PC-9 (cell line): ENCODE data around the gene AGBL5. TPM values are rescaled to one million over a fixed set of nuclear protein-coding genes. Genes with fewer than 3 reads are reported as not detected.

Experiments
- BruUV-seq: library from RNA; stranded (reverse); fragments of 400-500 nt; replicated peaks from 2 replicates; lab custom pipeline; 2021; lab: Mats Ljungman, UMichigan
- CTCF ChIA-PET: fragments of 300-600 bp; sonication (Branson Sonifier 250); formaldehyde crosslinking; loops from one replicate; lab custom pipeline; 2022; ENCODE audit warnings: antibody characterized with exemption; lab: Charles Lee
- POLR2A ChIA-PET: fragments of 300-600 bp; sonication (Branson Sonifier 250); formaldehyde crosslinking; loops from one replicate; lab custom pipeline; 2022; ENCODE audit warnings: antibody characterized with exemption; ENCODE audit not compliant: unreplicated experiment; lab: Charles Lee
- DNase-seq, 2 experiments: peaks; one replicate each; pipeline versions ENCODE4 v3.0.0 to v3.0.0-alpha.2; 2015 to 2022; ENCODE audit warnings: mixed read lengths in 1 of 2
- H2AFZ ChIP-seq: fragments of 200-600 bp; sonication (generic); 2 replicates; pipeline ENCODE4 v1.8.1; 2017; ENCODE audit warnings: antibody characterized with exemption
- H3F3A ChIP-seq: fragments of 200-600 bp; sonication (generic); 2 replicates; pipeline ENCODE4 v1.8.1; 2017; ENCODE audit warnings: antibody characterized with exemption, mild to moderate bottlenecking, low read depth; ENCODE audit not compliant: insufficient read depth
- H3K27ac ChIP-seq: fragments of 200-600 bp; sonication (generic); 2 replicates; pipeline ENCODE4 v1.6.1; 2016; ENCODE audit warnings: mixed run types
- H3K27me3 ChIP-seq: fragments of 200-600 bp; sonication (generic); 2 replicates; pipeline ENCODE4 v1.6.1; 2016; ENCODE audit warnings: low read depth, mixed run types; ENCODE audit not compliant: insufficient read depth
- H3K36me3 ChIP-seq: fragments of 200-600 bp; sonication (generic); 2 replicates; pipeline ENCODE4 v1.6.1; 2016; ENCODE audit warnings: low read depth, mixed run types
- H3K4me1 ChIP-seq: fragments of 200-600 bp; sonication (generic); replicated peaks from 2 replicates; pipeline ENCODE4 v1.6.1; 2016; ENCODE audit warnings: mixed run types; ENCODE audit not compliant: insufficient read depth
- H3K4me2 ChIP-seq: fragments of 200-600 bp; sonication (generic); 2 replicates; pipeline ENCODE4 v1.6.1; 2017; ENCODE audit warnings: mixed run types
- H3K4me3 ChIP-seq: fragments of 200-600 bp; sonication (generic); 2 replicates; pipeline ENCODE4 v1.6.1; 2016; ENCODE audit warnings: mixed run types
- H3K79me2 ChIP-seq: fragments of 200-600 bp; sonication (generic); 2 replicates; pipeline ENCODE4 v1.6.1; 2017; ENCODE audit warnings: low read depth, mixed run types
- H3K9me2 ChIP-seq: fragments of 200-600 bp; sonication (generic); 2 replicates; pipeline ENCODE4 v1.8.1; 2017; ENCODE audit warnings: mild to moderate bottlenecking; ENCODE audit not compliant: insufficient read depth
- H3K9me3 ChIP-seq: fragments of 200-600 bp; sonication (generic); 2 replicates; pipeline ENCODE4 v1.8.1; 2016; ENCODE audit warnings: low read depth; ENCODE audit not compliant: insufficient read depth
- H4K20me1 ChIP-seq: fragments of 200-600 bp; sonication (generic); 2 replicates; pipeline ENCODE4 v1.8.1; 2017; ENCODE audit not compliant: insufficient read depth
- EZH2 ChIP-seq: fragments of 200-600 bp; sonication (generic); IDR thresholded peaks from 2 replicates; pipeline ENCODE4 v1.8.0; 2017; ENCODE audit warnings: antibody characterized with exemption, low read depth
- intact Hi-C: fragments of 100-400 bp; cut with micrococcal nuclease; formaldehyde crosslinking; loops from one replicate; pipeline ENCODE4 v1.10.0; 2022; ENCODE audit not compliant: unreplicated experiment
- total RNA-seq: library from RNA; stranded (reverse); gene quantifications from 2 replicates; pipeline ENCODE4 v1.2.3, GENCODE V29; 2021
- TF ChIP-seq, protein P1 (sequence below): fragments of 200-600 bp; sonication (generic); conservative IDR thresholded peaks from 2 replicates; pipeline ENCODE4 v1.6.1; 2017; ENCODE audit warnings: mixed run types, antibody characterized with exemption, mild to moderate bottlenecking, moderate library complexity

The AGBL5 gene
- total RNA-seq, 1 experiment from 2014 or later = 63.2 TPM

DNA sequence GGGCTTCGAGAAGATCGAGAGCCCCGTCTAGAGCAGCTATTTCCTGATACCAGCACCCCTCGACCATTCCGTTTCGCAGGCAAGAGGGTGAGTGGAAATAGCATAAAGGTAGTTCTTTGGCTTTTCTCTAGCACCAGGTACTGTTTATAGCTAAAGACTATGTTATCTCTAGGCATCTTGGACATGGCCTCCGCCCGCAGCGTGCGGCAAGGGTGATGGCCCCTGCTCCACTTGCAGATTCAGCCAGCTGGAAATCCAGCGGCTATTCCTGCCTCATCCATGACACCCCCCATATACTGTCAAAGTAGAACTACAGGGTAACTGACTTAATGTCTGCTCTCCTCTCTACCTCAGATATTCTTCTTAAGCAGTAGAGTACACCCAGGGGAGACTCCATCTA is 3.3 kb downstream of the AGBL5 start:
- Histone ChIP-seq H4K20me1 (no peaks in the 10 kb centered on the region), H3K4me3 (no peak overlapping the region), H3K4me1 (peaks cover 6% of the 10 kb centered on the region), H2AFZ (no peak overlapping the region), H3K4me2 (no peak overlapping the region), H3K36me3 (peaks cover 15% of the 10 kb centered on the region), H3K9me3 (no peaks in the 10 kb centered on the region), H3K27ac (no peak overlapping the region), H3K9me2 (no peaks in the 10 kb centered on the region), H3K79me2 (no peaks in the 10 kb centered on the region), H3K27me3 (no peaks in the 10 kb centered on the region), H3F3A (peaks cover 15% of the 10 kb centered on the region)
- TF ChIP-seq EZH2 = no peak
- TF ChIP-seq, protein P1, sequence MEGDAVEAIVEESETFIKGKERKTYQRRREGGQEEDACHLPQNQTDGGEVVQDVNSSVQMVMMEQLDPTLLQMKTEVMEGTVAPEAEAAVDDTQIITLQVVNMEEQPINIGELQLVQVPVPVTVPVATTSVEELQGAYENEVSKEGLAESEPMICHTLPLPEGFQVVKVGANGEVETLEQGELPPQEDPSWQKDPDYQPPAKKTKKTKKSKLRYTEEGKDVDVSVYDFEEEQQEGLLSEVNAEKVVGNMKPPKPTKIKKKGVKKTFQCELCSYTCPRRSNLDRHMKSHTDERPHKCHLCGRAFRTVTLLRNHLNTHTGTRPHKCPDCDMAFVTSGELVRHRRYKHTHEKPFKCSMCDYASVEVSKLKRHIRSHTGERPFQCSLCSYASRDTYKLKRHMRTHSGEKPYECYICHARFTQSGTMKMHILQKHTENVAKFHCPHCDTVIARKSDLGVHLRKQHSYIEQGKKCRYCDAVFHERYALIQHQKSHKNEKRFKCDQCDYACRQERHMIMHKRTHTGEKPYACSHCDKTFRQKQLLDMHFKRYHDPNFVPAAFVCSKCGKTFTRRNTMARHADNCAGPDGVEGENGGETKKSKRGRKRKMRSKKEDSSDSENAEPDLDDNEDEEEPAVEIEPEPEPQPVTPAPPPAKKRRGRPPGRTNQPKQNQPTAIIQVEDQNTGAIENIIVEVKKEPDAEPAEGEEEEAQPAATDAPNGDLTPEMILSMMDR = no peak
- intact Hi-C loops = no loop called here
- ChIA-PET CTCF (interaction anchor here (0.6 to 0.7 kb wide), 2 partner anchors 36 to 95 kb away, joined by 3 read pairs; no protein-coding TSS in a partner anchor), POLR2A (interaction anchor here (0.6 kb wide), 1 partner anchor 726 kb away, joined by 18 read pairs; no protein-coding TSS in a partner anchor)
- no peak for DNase-seq
- BruUV-seq = no TSS peak

DNA sequence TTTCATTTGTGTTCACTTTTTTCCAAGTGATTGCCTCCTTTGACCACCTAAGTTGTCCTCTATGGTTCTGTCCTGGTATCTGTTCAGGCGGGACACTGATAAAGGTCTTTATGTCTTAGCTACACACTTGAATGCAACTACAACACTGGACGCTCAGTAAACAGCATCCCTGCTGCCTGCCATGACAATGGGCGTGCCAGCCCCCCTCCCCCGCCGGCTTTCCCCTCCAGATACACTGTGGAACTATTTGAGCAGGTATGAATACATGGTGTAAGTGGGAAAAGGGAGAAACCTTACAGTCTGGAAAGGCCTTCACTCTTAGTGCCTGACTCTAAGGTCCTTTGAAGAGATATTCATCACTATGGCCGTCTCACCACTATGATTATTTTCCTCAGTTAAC is 5.7 kb downstream of the AGBL5 start:
- H3K27me3 ChIP-seq = no peaks in the 10 kb centered on the region
- H3K36me3 ChIP-seq = peaks cover 15% of the 10 kb centered on the region
- peaks cover 5% of the 10 kb centered on the region for H3K4me1 ChIP-seq
- no peak overlapping the region for H3K4me3 ChIP-seq
- TF ChIP-seq, protein P1 = no peak
- no peak for TF ChIP-seq EZH2
- CTCF ChIA-PET = no interaction called here
- H2AFZ ChIP-seq = no peak overlapping the region
- POLR2A ChIA-PET = no interaction called here
- H3K4me2 ChIP-seq = no peak overlapping the region
- intact Hi-C loops = no loop called here
- H3K27ac ChIP-seq = no peak overlapping the region
- no TSS peak for BruUV-seq
- H4K20me1 ChIP-seq = 0 out of 2 replicates have a peak, but pooled peaks cover 5% of the 10 kb centered on the region
- H3F3A ChIP-seq = peaks cover 3% of the 10 kb centered on the region; the same call in 1 of the 2 replicates
- H3K9me2 ChIP-seq = no peaks in the 10 kb centered on the region
- no peaks in the 10 kb centered on the region for H3K9me3 ChIP-seq
- no peaks in the 10 kb centered on the region for H3K79me2 ChIP-seq
- DNase-seq = no peak

DNA sequence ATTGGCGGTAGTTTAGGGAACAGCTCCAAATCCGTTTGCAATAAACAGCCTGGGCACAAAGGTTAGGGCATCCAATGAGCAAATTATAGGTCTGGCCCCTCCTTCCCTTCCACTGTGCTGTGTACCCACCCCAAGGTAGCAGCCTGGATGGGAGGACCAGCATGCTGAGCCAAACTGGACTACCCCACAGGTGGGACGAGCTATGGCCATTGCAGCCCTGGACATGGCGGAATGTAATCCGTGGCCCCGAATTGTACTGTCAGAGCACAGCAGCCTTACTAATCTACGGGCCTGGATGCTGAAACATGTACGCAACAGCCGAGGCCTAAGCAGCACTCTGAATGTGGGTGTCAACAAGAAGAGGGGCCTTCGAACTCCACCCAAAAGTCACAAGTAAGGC is 6.7 kb downstream of the AGBL5 start:
- POLR2A ChIA-PET = no interaction called here
- BruUV-seq = no TSS peak
- H3K9me3 ChIP-seq = no peaks in the 10 kb centered on the region
- no peaks in the 10 kb centered on the region for H3K27me3 ChIP-seq
- TF ChIP-seq EZH2 = no peak
- TF ChIP-seq, protein P1 = no peak
- H2AFZ ChIP-seq = no peak overlapping the region
- DNase-seq = no peak
- no peaks in the 10 kb centered on the region for H3K4me1 ChIP-seq
- intact Hi-C loops = no loop called here
- H3K4me3 ChIP-seq = no peak overlapping the region
- CTCF ChIA-PET = no interaction called here
- no peaks in the 10 kb centered on the region for H3K79me2 ChIP-seq
- peaks cover 11% of the 10 kb centered on the region; the same call in 1 of the 2 replicates for H3F3A ChIP-seq
- H3K36me3 ChIP-seq = peaks cover 24% of the 10 kb centered on the region
- H3K27ac ChIP-seq = no peak overlapping the region
- H3K4me2 ChIP-seq = no peak overlapping the region
- H3K9me2 ChIP-seq = no peaks in the 10 kb centered on the region
- H4K20me1 ChIP-seq = peaks cover 12% of the 10 kb centered on the region; the same call in 1 of the 2 replicates
